Measurements from ENCODE around the gene KRTAP10-2. TPM values are rescaled to one million over a fixed set of nuclear protein-coding genes. Genes with fewer than 3 reads are reported as not detected.

The KRTAP10-2 gene
- total and polyA plus RNA-seq, 9 of the 15 experiments (the other 6 are each of a cell fraction or from before 2014, with no cell fraction given) = not detected

- TF ChIP-seq VEZF1 (CRISPR knock-in tag; IDR thresholded peaks at IDR 0.05) = peak; percentile 27; the same call in 1 of the 2 replicates
- TF ChIP-seq MXD1 (CRISPR knock-in tag; IDR thresholded peaks at IDR 0.05; ENCODE audit: borderline replicate concordance, poor library complexity, severe bottlenecking) = no peak
- TF ChIP-seq TFAM (CRISPR knock-in tag; conservative IDR thresholded peaks at IDR 0.05) = no peak
- TF ChIP-seq MAFG (tag; conservative IDR thresholded peaks at IDR 0.05) = peak; percentile 59
- no peak for TF ChIP-seq YY1 (IDR thresholded peaks at IDR 0.05; ENCODE audit: borderline replicate concordance in 1 of 3, control insufficient read depth in 1 of 3, extremely low read depth in 1 of 3, insufficient read depth in 3 of 3, insufficient read length in 1 of 3, insufficient replicate concordance in 2 of 3, low read depth in 1 of 3, low read length in 2 of 3)
- no peak for TF ChIP-seq PATZ1 (CRISPR knock-in tag; IDR thresholded peaks at IDR 0.05; ENCODE audit: borderline replicate concordance)
- no peak for TF ChIP-seq ATF1 (CRISPR knock-in tag; IDR thresholded peaks at IDR 0.05)
- peak; percentile 95 for TF ChIP-seq ATF1 (tag; IDR thresholded peaks at IDR 0.05)
- TF ChIP-seq DIDO1 (tag; IDR thresholded peaks at IDR 0.05; ENCODE audit: low read depth) = no peak
- no peak for TF ChIP-seq ZNF384 (IDR thresholded peaks at IDR 0.05; ENCODE audit: low read depth, low read length)
- TF ChIP-seq CBX5 (IDR thresholded peaks at IDR 0.05; ENCODE audit: borderline replicate concordance, low read depth) = no peak
- peak; percentile 93 for TF ChIP-seq JUN (IDR thresholded peaks at IDR 0.05; ENCODE audit: borderline replicate concordance, low read depth, low read length)
- TF ChIP-seq JUN (CRISPR knock-in tag; IDR thresholded peaks at IDR 0.05; ENCODE audit: borderline replicate concordance) = no peak
- no peak for TF ChIP-seq ZNF699 (CRISPR knock-in tag; IDR thresholded peaks at IDR 0.05; ENCODE audit: insufficient replicate concordance)
- TF ChIP-seq PML (IDR thresholded peaks at IDR 0.05; ENCODE audit: low read length) = no peak
- peak; percentile 52 for TF ChIP-seq CBFA2T2 (conservative IDR thresholded peaks at IDR 0.05)
- no peak for TF ChIP-seq THRAP3 (IDR thresholded peaks at IDR 0.05; ENCODE audit: borderline replicate concordance)
Observed at GRCh38 chr21:44582055-44582454, 30.8 kb upstream of the KRTAP10-2 start (continued).

All from K562 (cell line).